Adrenal gland (tissue), 12 donors: Measurements from ENCODE around the gene ADCY1. TPM values are rescaled to one million over a fixed set of nuclear protein-coding genes. Genes with fewer than 3 reads are reported as not detected.

Experiments
- DNase-seq, 7 donors: peaks; one replicate each; pipeline ENCODE4 v3.0.0-alpha.2; 2019 to 2020
- H3K27ac ChIP-seq, 5 donors: fragments of 200-600 bp; sonication (generic) in 4 of 5; 1 replicate in 3 of 5; 2 replicates in 2 of 5; pipeline versions ENCODE4 v1.5.1 to v1.8.0; 2016 to 2020; ENCODE audit warnings: mild to moderate bottlenecking in 1 of 5
- H3K27me3 ChIP-seq: fragments of 200-600 bp; 2 replicates; pipeline ENCODE4 v1.8.0; 2021
- H3K36me3 ChIP-seq, 2 donors: fragments of 200-600 bp; replicated peaks in 1 of 2; 1 replicate in 1 of 2; 2 replicates in 1 of 2; pipeline versions ENCODE4 v1.5.1 to v1.8.0; 2018 to 2022
- H3K4me1 ChIP-seq, 2 donors: fragments of 200-600 bp; replicated peaks in 1 of 2; 1 replicate in 1 of 2; 2 replicates in 1 of 2; pipeline versions ENCODE4 v1.5.1 to v1.8.0; 2018 to 2021
- H3K4me3 ChIP-seq, 4 donors: fragments of 200-600 bp; sonication (generic) in 3 of 4; one replicate each; pipeline ENCODE4 v1.5.1; 2016 to 2018
- H3K9me3 ChIP-seq, 3 donors: fragments of 200-600 bp; sonication (generic) in 1 of 3; replicated peaks in 1 of 3; 1 replicate in 2 of 3; 2 replicates in 1 of 3; pipeline versions ENCODE4 v1.5.1 to v1.8.0; 2016 to 2021
- POLR2A ChIP-seq, 2 donors: fragments of 450-650 bp; IDR thresholded peaks; one replicate each; pipeline ENCODE4 v1.6.1; 2017; ENCODE audit warnings: antibody characterized with exemption in 2 of 2, mild to moderate bottlenecking in 2 of 2, moderate library complexity in 1 of 2
- WGBS, 4 donors: extraction: QIAGEN DNeasy Blood & Tissue Kit in 2 of 4; methylation state at CpG; one replicate each; pipeline versions ENCODE4 v1.1.5 to v1.1.7; 2013 to 2017; 5-methylcytosine and 5-hydroxymethylcytosine counted together
- intact Hi-C, 2 donors: fragments of 100-400 bp; cut with DNase I; formaldehyde crosslinking; loops; one replicate each; pipeline versions ENCODE4 v1.14.1 to v1.15.0; 2022 to 2023
- polyA plus RNA-seq, 3 donors: library from polyadenylated mRNA; stranded (reverse); fragments of 200-250 nt in 2 of 3; fragments of 350-450 nt in 1 of 3; fragmentation: Illumina TruSeq in 1 of 3; extraction: RNeasy Lipid Tissue Mini Kit (QIAGEN cat#74804) in 1 of 3; gene quantifications; one replicate each; pipeline ENCODE4 v1.2.3, GENCODE V29; 2013 to 2014
- total RNA-seq, 9 donors: library from RNA; depleted of rRNA in 4 of 9; stranded (reverse); fragments of >200 nt in 4 of 9; fragments of 120-200 nt in 1 of 9; fragmentation: NEBNext Ultra II Directional in 1 of 9; extraction: Animal tissue kit (Norgen Biotek cat#: 25700) in 1 of 9; gene quantifications; one replicate each; pipeline versions ENCODE4 v1.1.0 to v1.2.4, GENCODE V29; 2013 to 2023
- TF ChIP-seq, protein P1 (sequence below), 6 experiments: fragments of 450-650 bp in 4 of 6; fragments of 200-600 bp in 2 of 6; sonication (generic) in 1 of 6; IDR thresholded peaks; 1 replicate in 5 of 6; 2 replicates in 1 of 6; pipeline versions ENCODE4 v1.5.1 to v1.8.0; 2016 to 2021; ENCODE audit warnings: antibody characterized with exemption in 6 of 6, mild to moderate bottlenecking in 2 of 6, moderate library complexity in 1 of 6
- donor health status: healthy with polysubstance abuse.
- donor health status: Bipolar disorder and iron deficiency.
- donor health status: DM: yes; HTN: yes; CAD: no.
- donor health status: DM: no; HTN: no; CAD: no.
- donor health status: DM: no; HTN: no; CAD: no.
- donor health status: DM: yes; HTN: yes; CAD: no.

Gene ADCY1
- total and polyA plus RNA-seq, 12 donors: 0.88 to 9.5 (median 4.2) TPM

DNA sequence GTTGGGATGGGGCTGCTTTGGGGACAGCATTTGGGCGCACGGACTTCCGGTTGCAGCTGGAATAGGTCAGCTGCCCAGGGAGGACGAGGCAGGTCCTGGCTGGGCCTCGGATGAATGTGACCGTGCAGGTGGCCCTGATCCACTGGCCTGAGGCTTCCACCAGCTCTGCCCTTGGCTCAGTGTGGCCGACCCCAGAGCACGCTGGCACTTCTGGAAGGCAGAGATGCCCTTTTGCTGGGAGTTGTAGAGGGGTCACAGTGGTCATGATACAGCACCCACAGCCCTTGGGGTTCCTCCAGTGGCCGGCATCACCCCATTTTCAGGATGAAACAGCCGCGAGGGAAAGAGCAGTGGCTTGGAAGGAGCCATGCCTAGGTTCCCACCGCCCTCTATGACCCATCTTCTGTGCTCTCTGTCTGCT lies 19.0 kb downstream of the ADCY1 start:
- peak in 1 of 7 donors; percentile 21 for DNase-seq
- Histone ChIP-seq H3K4me1 (no peaks in the 10 kb centered on the region), H3K9me3 (no peaks in the 10 kb centered on the region), H3K27ac (no peak overlapping the region), H3K4me3 (no peak overlapping the region), H3K36me3 (no peaks in the 10 kb centered on the region), H3K27me3 (no peaks in the 10 kb centered on the region)
- TF ChIP-seq, protein P1, sequence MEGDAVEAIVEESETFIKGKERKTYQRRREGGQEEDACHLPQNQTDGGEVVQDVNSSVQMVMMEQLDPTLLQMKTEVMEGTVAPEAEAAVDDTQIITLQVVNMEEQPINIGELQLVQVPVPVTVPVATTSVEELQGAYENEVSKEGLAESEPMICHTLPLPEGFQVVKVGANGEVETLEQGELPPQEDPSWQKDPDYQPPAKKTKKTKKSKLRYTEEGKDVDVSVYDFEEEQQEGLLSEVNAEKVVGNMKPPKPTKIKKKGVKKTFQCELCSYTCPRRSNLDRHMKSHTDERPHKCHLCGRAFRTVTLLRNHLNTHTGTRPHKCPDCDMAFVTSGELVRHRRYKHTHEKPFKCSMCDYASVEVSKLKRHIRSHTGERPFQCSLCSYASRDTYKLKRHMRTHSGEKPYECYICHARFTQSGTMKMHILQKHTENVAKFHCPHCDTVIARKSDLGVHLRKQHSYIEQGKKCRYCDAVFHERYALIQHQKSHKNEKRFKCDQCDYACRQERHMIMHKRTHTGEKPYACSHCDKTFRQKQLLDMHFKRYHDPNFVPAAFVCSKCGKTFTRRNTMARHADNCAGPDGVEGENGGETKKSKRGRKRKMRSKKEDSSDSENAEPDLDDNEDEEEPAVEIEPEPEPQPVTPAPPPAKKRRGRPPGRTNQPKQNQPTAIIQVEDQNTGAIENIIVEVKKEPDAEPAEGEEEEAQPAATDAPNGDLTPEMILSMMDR (IDR thresholded peaks at IDR 0.05): no peak
- TF ChIP-seq POLR2A (IDR thresholded peaks at IDR 0.05): no peak
- 86 to 100% (median 95%) methylated on average over 3 to 12 of the region's 12 CpGs for WGBS, 4 donors
- intact Hi-C loops: no loop called here

DNA sequence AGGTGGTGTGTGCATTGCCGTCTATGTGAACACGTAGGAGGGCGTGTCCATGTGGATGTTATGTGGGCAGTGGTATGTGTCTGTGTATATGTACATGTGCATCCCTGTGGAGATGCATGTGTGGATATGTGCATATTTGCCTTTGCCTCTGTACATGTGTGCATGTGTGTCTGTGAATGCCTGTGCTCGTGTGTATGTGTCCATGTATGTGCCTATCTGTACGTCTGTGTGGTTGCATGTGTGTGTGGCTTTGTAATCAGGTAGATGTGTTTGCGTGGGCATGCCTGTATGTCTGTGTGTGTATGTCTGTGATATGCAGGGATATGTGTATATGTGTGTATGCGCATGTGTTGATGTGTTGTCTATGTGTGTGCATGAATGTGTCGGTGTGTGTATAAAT lies 19.7 kb downstream of the ADCY1 start:
- DNase-seq: peak in 1 of 7 donors; percentile 35
- Histone ChIP-seq H3K27ac (no peak overlapping the region), H3K9me3 (no peaks in the 10 kb centered on the region), H3K36me3 (no peaks in the 10 kb centered on the region), H3K4me1 (no peaks in the 10 kb centered on the region), H3K27me3 (no peaks in the 10 kb centered on the region), H3K4me3 (no peak overlapping the region)
- intact Hi-C loops: no loop called here
- no peak for TF ChIP-seq POLR2A (IDR thresholded peaks at IDR 0.05)
- TF ChIP-seq, protein P1 (IDR thresholded peaks at IDR 0.05): no peak
- 92 to 97% (median 96%) methylated on average over 8 of the region's 8 CpGs for WGBS, 4 donors

DNA sequence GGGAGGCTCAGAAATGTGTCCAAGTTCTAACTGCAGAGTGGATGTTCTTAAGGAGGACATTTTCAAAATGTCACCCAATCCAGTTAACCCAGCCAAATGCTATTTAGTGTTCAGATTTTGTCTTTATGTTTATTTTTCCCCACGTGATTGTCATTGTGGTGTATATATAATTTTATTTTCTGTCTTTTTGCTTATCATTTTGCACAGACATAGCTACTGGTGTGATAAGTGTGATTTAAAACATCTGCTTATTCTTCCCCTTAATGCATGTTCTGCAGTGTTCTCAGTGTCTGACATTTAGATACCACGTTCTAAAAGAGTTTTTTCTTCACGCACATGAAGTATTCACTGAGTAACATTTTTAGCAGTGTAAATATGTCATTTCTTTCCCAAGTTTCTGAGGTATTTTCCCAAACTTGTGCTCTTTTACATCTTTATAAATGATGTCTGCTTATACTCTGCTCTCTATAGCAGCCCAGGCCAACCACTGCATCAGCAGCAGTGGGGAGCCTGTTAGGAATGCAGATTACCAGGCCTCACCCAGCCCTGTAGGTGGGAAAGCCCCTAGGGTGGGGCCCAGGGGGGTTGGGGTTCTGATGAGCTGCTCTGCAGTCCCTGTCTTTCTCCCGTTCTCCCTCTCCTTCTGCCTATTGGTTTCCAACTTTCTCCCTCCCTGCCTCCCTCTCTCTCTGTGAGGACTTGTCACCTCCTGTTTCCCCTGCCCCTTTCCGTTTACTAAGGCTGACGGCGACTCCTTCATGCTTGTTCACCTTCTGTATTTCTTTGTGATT lies 20.8 kb downstream of the ADCY1 start:
- no peak overlapping the region for H3K27ac ChIP-seq
- DNase-seq: peak in 1 of 7 donors; percentile 13
- H3K36me3 ChIP-seq: no peaks in the 10 kb centered on the region
- H3K4me1 ChIP-seq: no peaks in the 10 kb centered on the region
- no peaks in the 10 kb centered on the region for H3K27me3 ChIP-seq
- intact Hi-C loops: no loop called here
- no peaks in the 10 kb centered on the region for H3K9me3 ChIP-seq
- H3K4me3 ChIP-seq: no peak overlapping the region
- 69 to 81% (median 79%) methylated on average over 7 of the region's 7 CpGs for WGBS, 4 donors
- TF ChIP-seq, protein P1 (IDR thresholded peaks at IDR 0.05): no peak
- no peak for TF ChIP-seq POLR2A (IDR thresholded peaks at IDR 0.05)

DNA sequence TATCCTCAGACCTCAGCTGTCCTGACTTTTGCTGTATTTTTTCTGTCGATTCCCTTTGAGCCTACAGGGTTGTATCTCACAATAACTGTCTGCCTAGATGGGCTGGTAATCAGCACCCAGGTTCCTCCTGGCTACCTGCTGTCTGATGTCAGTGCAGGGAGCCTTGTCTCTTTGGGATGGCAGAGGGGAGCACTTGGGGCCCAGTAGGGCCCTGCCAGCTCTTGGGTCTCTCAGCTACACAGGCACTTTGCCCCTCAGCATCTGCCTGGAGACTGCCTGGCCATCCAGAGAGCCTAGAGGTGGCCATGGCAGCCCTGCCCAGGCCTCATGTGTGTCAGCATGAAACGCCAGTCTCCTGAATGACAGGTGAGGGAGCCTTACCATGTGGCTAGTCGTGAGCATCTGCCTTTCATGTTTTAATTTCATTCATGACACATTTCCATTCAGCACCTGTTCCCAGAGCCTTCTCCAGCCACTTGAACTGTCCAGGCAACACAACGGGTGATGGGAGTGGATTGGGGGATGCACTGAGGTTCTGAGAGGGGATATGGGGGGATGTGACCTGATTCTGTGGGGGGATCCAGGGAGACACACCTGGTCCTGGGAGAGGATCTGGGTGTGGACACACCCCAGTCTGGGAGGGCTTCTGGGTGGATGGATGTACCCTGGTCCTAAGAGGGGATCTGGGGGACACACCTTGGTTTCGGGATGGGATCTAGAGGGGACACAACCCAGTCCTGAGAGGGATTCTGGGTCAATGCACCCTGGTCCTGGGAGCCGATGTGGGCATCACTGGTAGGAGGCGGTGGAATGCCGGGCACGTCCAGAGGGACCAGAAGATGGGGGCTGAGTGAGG lies 21.9 kb downstream of the ADCY1 start:
- no peaks in the 10 kb centered on the region for H3K4me1 ChIP-seq
- no peaks in the 10 kb centered on the region for H3K27me3 ChIP-seq
- WGBS, 4 donors: 89 to 95% (median 91%) methylated on average over 9 of the region's 9 CpGs
- no peak overlapping the region for H3K4me3 ChIP-seq
- no peaks in the 10 kb centered on the region for H3K9me3 ChIP-seq
- peak in 1 of 7 donors; percentile 31 for DNase-seq
- no peak for TF ChIP-seq POLR2A (IDR thresholded peaks at IDR 0.05)
- TF ChIP-seq, protein P1 (IDR thresholded peaks at IDR 0.05): no peak
- intact Hi-C loops: no loop called here
- H3K36me3 ChIP-seq: no peaks in the 10 kb centered on the region
- no peak overlapping the region for H3K27ac ChIP-seq
